HCT116 (cell line): ENCODE measurements around the gene PRKAR2A. TPM values are rescaled to one million over a fixed set of nuclear protein-coding genes. Genes with fewer than 3 reads are reported as not detected.

ENCODE experiments used
- ATAC-seq: fragments of 200-7000 bp; cut with Tn5 transposase; 2 replicates; pipeline ENCODE4 v1.9.1; 2020; ENCODE audit warnings: mild to moderate bottlenecking, moderate library complexity
- BruUV-seq: library from RNA; stranded (reverse); fragments of 400-500 nt; replicated peaks from 2 replicates; lab custom pipeline; 2021; lab: Mats Ljungman, UMichigan
- CTCF ChIA-PET: fragments of 300-600 bp; sonication (Branson Sonifier 250); formaldehyde crosslinking; loops from one replicate; lab custom pipeline; 2021; ENCODE audit warnings: antibody characterized with exemption; lab: Charles Lee
- POLR2A ChIA-PET: fragments of 300-600, 350-600 bp; sonication (Branson Sonifier 250); formaldehyde crosslinking; loops from one replicate; lab custom pipeline; 2021; ENCODE audit warnings: antibody characterized with exemption; lab: Charles Lee
- RAD21 ChIA-PET, 2 experiments: fragments of 300-600 bp; sonication (Branson Sonifier 250); formaldehyde crosslinking; loops; one replicate each; lab custom pipeline; 2023; ENCODE audit warnings: low total read pairs in 2 of 2; ENCODE audit not compliant: uncharacterized antibody in 2 of 2, unreplicated experiment in 2 of 2, low non-redundant PET in 1 of 2; lab: Charles Lee
- DNase-seq: peaks from one replicate; pipeline ENCODE4 v3.0.0-alpha.2; 2010; ENCODE audit warnings: low read depth, low spot score
- H2AFZ ChIP-seq: fragments of 200-600 bp; shearing (Covaris generic), sonication (generic); 2 replicates; pipeline ENCODE4 v1.6.1; 2017; ENCODE audit warnings: low read depth, mixed run types, mixed read lengths, antibody characterized with exemption, low read length; ENCODE audit not compliant: poor library complexity, severe bottlenecking
- H3K27ac ChIP-seq: 2 replicates; pipeline ENCODE4 v1.5.1; 2012; ENCODE audit warnings: low read depth, low read length
- H3K27me3 ChIP-seq: fragments of 200-600 bp; sonication (generic); 2 replicates; pipeline ENCODE4 v1.6.1; 2016; ENCODE audit warnings: mixed run types, low read length, mixed read lengths; ENCODE audit not compliant: insufficient read depth
- H3K36me3 ChIP-seq, 2 experiments: fragments of 200-500 bp in 1 of 2; fragments of 200-600 bp in 1 of 2; sonication (Bioruptor generic) in 1 of 2; sonication (generic) in 1 of 2; 2 replicates each; pipeline versions ENCODE4 v1.5.1 to v1.6.1; 2014 to 2016; ENCODE audit warnings: low read length in 2 of 2, inconsistent platforms in 1 of 2, mixed read lengths in 1 of 2, mixed run types in 1 of 2; ENCODE audit not compliant: insufficient read depth in 2 of 2, control insufficient read depth in 1 of 2
- H3K4me1 ChIP-seq, 2 experiments: fragments of 200-600 bp in 1 of 2; sonication (generic) in 1 of 2; 2 replicates each; pipeline versions ENCODE4 v1.5.1 to v1.6.1; 2012 to 2017; ENCODE audit warnings: low read length in 2 of 2, inconsistent platforms in 1 of 2, mild to moderate bottlenecking in 1 of 2, mixed read lengths in 1 of 2, mixed run types in 1 of 2, moderate library complexity in 1 of 2; ENCODE audit not compliant: insufficient read depth in 2 of 2, control insufficient read depth in 1 of 2
- H3K4me2 ChIP-seq: fragments of 200-600 bp; sonication (generic); 2 replicates; pipeline ENCODE4 v1.6.1; 2017; ENCODE audit warnings: mixed run types, low read length, mixed read lengths
- H3K4me3 ChIP-seq, 2 experiments: fragments of 200-600 bp in 1 of 2; sonication (generic) in 1 of 2; replicated peaks in 1 of 2; 2 replicates each; pipeline ENCODE4 v1.5.1; 2011 to 2016; ENCODE audit warnings: low read length in 2 of 2, control low read depth in 1 of 2, low read depth in 1 of 2, mild to moderate bottlenecking in 1 of 2, mixed read lengths in 1 of 2, mixed run types in 1 of 2
- H3K79me2 ChIP-seq: fragments of 200-600 bp; sonication (generic); 2 replicates; pipeline ENCODE4 v1.6.1; 2017; ENCODE audit warnings: mild to moderate bottlenecking, mixed run types, low read length, moderate library complexity, mixed read lengths; ENCODE audit not compliant: insufficient read depth
- H3K9ac ChIP-seq: fragments of 200-600 bp; sonication (generic); 2 replicates; pipeline ENCODE4 v1.6.1; 2016; ENCODE audit warnings: low read length, mixed read lengths
- H3K9me2 ChIP-seq: fragments of 200-600 bp; sonication (generic), shearing (Covaris generic); 2 replicates; pipeline ENCODE4 v1.6.1; 2017; ENCODE audit warnings: mixed run types, mild to moderate bottlenecking, moderate library complexity; ENCODE audit not compliant: insufficient read depth
- H3K9me3 ChIP-seq, 2 experiments: fragments of 200-500 bp in 1 of 2; fragments of 200-600 bp in 1 of 2; sonication (Bioruptor generic) in 1 of 2; sonication (generic) in 1 of 2; 2 replicates each; pipeline ENCODE4 v1.6.1; 2014 to 2017; ENCODE audit warnings: low read length in 2 of 2, mixed read lengths in 2 of 2, inconsistent platforms in 1 of 2, low read depth in 1 of 2, mild to moderate bottlenecking in 1 of 2, mixed run types in 1 of 2, moderate library complexity in 1 of 2; ENCODE audit not compliant: control insufficient read depth in 1 of 2, insufficient read depth in 1 of 2
- H4K20me1 ChIP-seq: fragments of 200-600 bp; sonication (generic), shearing (Covaris generic); 2 replicates; pipeline ENCODE4 v1.6.1; 2017; ENCODE audit warnings: mixed run types, mild to moderate bottlenecking, moderate library complexity; ENCODE audit not compliant: insufficient read depth
- CBX3 ChIP-seq: IDR thresholded peaks from 2 replicates; pipeline ENCODE4 v1.6.1; 2012; ENCODE audit warnings: low read depth
- EGR1 ChIP-seq: IDR thresholded peaks from 2 replicates; pipeline ENCODE4 v1.6.1; 2012; ENCODE audit warnings: low read depth
- ELF1 ChIP-seq: IDR thresholded peaks from 2 replicates; pipeline ENCODE4 v1.6.1; 2012; ENCODE audit warnings: low read depth, borderline replicate concordance
- EZH2 ChIP-seq: fragments of 200-600 bp; sonication (generic); IDR thresholded peaks from 2 replicates; pipeline ENCODE4 v1.6.1; 2017; ENCODE audit warnings: antibody characterized with exemption, mixed run types
- EZH2phosphoT487 ChIP-seq: fragments of 200-600 bp; IDR thresholded peaks from 2 replicates; pipeline ENCODE4 v1.6.1; 2018; ENCODE audit warnings: antibody characterized with exemption, borderline replicate concordance
- FOSL1 ChIP-seq: IDR thresholded peaks from 2 replicates; pipeline ENCODE4 v1.6.1; 2012; ENCODE audit warnings: low read depth
- JUND ChIP-seq: IDR thresholded peaks from 2 replicates; pipeline ENCODE4 v1.6.1; 2012
- POLR2A ChIP-seq: IDR thresholded peaks from 2 replicates; pipeline ENCODE4 v1.7.0; 2011; ENCODE audit warnings: borderline replicate concordance; ENCODE audit not compliant: insufficient read depth, insufficient read length; ENCODE audit errors: extremely low read depth
- RAD21 ChIP-seq: IDR thresholded peaks from 2 replicates; pipeline ENCODE4 v1.6.1; 2012; ENCODE audit warnings: low read depth, mild to moderate bottlenecking
- TCF7L2 ChIP-seq: IDR thresholded peaks from 2 replicates; pipeline ENCODE4 v1.7.0; 2011; ENCODE audit warnings: borderline replicate concordance, inconsistent platforms; ENCODE audit not compliant: insufficient read depth, insufficient read length; ENCODE audit errors: extremely low read depth
- YY1 ChIP-seq: IDR thresholded peaks from 2 replicates; pipeline ENCODE4 v1.6.1; 2011; ENCODE audit warnings: low read length, low read depth, moderate library complexity, mild to moderate bottlenecking; ENCODE audit not compliant: insufficient replicate concordance; ENCODE audit errors: extremely low read depth
- ZFX ChIP-seq: fragments of 450-650 bp; IDR thresholded peaks from 2 replicates; pipeline ENCODE4 v1.6.1; 2017
- ZNF274 ChIP-seq: fragments of 200-500 bp; sonication (Bioruptor generic); IDR thresholded peaks from 2 replicates; pipeline ENCODE4 v1.6.1; 2014; ENCODE audit warnings: mild to moderate bottlenecking, low read depth, low read length, inconsistent platforms
- intact Hi-C: fragments of 100-400 bp; cut with micrococcal nuclease; formaldehyde crosslinking; loops from 2 replicates; pipeline ENCODE4 v1.10.0; 2022
- total RNA-seq: library from RNA; stranded (reverse); gene quantifications from one replicate; pipeline ENCODE4 v1.2.1, GENCODE V29; 2021; ENCODE audit not compliant: unreplicated experiment
- TF ChIP-seq, protein P1 (sequence below): IDR thresholded peaks from 2 replicates; pipeline ENCODE4 v1.6.1; 2012; ENCODE audit warnings: low read depth
- TF ChIP-seq, protein P2 (sequence below): IDR thresholded peaks from 2 replicates; pipeline ENCODE4 v1.6.1; 2011; ENCODE audit warnings: mild to moderate bottlenecking, low read length, moderate library complexity; ENCODE audit not compliant: insufficient replicate concordance; ENCODE audit errors: extremely low read depth
- TF ChIP-seq, protein P3 (sequence below): IDR thresholded peaks from 2 replicates; pipeline ENCODE4 v1.6.1; 2012
- TF ChIP-seq, protein P4 (sequence below), 3 experiments: fragments of 200-600 bp in 1 of 3; sonication (generic) in 1 of 3; IDR thresholded peaks in 2 of 3; conservative IDR thresholded peaks in 1 of 3; 2 replicates each; pipeline ENCODE4 v1.5.1; 2012 to 2017; ENCODE audit warnings: low read depth in 2 of 3, low read length in 2 of 3, antibody characterized with exemption in 1 of 3, borderline replicate concordance in 1 of 3, control low read depth in 1 of 3, mild to moderate bottlenecking in 1 of 3, mixed read lengths in 1 of 3, mixed run types in 1 of 3, moderate library complexity in 1 of 3; ENCODE audit not compliant: insufficient read depth in 1 of 3

Gene PRKAR2A
- total RNA-seq, 1 experiment from 2014 or later = 63.3 TPM

DNA sequence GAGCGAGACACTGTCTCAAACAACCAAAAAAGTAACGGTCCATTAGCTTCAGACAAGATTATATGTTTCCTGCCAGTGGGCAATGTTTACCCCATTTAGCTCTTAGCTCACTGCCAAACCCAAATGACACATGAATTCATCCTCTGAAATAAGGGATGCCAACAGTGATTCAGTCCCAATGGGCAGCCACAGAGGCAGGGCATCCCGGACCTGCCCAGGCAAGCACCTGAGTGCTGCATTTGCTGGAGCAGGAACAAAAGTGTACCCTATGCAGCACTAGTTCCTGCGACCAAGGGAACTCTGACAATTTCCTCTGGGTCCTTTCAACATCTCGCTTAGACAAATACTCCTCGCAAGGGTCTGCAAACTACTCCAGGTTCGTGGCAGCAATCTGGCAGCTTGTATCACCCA lies 138.6 kb downstream of the PRKAR2A start:
- POLR2A ChIA-PET = no interaction called here
- BruUV-seq = TSS peak; percentile 4
- intact Hi-C loops = no loop called here
- TF ChIP-seq ELF1 = no peak
- no peak for TF ChIP-seq YY1
- TF ChIP-seq, protein P1, sequence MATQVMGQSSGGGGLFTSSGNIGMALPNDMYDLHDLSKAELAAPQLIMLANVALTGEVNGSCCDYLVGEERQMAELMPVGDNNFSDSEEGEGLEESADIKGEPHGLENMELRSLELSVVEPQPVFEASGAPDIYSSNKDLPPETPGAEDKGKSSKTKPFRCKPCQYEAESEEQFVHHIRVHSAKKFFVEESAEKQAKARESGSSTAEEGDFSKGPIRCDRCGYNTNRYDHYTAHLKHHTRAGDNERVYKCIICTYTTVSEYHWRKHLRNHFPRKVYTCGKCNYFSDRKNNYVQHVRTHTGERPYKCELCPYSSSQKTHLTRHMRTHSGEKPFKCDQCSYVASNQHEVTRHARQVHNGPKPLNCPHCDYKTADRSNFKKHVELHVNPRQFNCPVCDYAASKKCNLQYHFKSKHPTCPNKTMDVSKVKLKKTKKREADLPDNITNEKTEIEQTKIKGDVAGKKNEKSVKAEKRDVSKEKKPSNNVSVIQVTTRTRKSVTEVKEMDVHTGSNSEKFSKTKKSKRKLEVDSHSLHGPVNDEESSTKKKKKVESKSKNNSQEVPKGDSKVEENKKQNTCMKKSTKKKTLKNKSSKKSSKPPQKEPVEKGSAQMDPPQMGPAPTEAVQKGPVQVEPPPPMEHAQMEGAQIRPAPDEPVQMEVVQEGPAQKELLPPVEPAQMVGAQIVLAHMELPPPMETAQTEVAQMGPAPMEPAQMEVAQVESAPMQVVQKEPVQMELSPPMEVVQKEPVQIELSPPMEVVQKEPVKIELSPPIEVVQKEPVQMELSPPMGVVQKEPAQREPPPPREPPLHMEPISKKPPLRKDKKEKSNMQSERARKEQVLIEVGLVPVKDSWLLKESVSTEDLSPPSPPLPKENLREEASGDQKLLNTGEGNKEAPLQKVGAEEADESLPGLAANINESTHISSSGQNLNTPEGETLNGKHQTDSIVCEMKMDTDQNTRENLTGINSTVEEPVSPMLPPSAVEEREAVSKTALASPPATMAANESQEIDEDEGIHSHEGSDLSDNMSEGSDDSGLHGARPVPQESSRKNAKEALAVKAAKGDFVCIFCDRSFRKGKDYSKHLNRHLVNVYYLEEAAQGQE = no peak
- no peak for TF ChIP-seq RAD21
- TF ChIP-seq, protein P2, sequence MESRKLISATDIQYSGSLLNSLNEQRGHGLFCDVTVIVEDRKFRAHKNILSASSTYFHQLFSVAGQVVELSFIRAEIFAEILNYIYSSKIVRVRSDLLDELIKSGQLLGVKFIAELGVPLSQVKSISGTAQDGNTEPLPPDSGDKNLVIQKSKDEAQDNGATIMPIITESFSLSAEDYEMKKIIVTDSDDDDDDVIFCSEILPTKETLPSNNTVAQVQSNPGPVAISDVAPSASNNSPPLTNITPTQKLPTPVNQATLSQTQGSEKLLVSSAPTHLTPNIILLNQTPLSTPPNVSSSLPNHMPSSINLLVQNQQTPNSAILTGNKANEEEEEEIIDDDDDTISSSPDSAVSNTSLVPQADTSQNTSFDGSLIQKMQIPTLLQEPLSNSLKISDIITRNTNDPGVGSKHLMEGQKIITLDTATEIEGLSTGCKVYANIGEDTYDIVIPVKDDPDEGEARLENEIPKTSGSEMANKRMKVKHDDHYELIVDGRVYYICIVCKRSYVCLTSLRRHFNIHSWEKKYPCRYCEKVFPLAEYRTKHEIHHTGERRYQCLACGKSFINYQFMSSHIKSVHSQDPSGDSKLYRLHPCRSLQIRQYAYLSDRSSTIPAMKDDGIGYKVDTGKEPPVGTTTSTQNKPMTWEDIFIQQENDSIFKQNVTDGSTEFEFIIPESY = no peak
- no peak for TF ChIP-seq JUND
- TF ChIP-seq, protein P3, sequence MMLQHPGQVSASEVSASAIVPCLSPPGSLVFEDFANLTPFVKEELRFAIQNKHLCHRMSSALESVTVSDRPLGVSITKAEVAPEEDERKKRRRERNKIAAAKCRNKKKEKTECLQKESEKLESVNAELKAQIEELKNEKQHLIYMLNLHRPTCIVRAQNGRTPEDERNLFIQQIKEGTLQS = no peak
- no peak for TF ChIP-seq EZH2phosphoT487
- TF ChIP-seq ZNF274 = no peak
- TF ChIP-seq, protein P4, sequence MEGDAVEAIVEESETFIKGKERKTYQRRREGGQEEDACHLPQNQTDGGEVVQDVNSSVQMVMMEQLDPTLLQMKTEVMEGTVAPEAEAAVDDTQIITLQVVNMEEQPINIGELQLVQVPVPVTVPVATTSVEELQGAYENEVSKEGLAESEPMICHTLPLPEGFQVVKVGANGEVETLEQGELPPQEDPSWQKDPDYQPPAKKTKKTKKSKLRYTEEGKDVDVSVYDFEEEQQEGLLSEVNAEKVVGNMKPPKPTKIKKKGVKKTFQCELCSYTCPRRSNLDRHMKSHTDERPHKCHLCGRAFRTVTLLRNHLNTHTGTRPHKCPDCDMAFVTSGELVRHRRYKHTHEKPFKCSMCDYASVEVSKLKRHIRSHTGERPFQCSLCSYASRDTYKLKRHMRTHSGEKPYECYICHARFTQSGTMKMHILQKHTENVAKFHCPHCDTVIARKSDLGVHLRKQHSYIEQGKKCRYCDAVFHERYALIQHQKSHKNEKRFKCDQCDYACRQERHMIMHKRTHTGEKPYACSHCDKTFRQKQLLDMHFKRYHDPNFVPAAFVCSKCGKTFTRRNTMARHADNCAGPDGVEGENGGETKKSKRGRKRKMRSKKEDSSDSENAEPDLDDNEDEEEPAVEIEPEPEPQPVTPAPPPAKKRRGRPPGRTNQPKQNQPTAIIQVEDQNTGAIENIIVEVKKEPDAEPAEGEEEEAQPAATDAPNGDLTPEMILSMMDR (IDR thresholded peaks at IDR 0.05 in 2 of 3, conservative IDR thresholded peaks at IDR 0.05 in 1 of 3; ENCODE audit: borderline replicate concordance in 1 of 3, insufficient read depth in 1 of 3, low read depth in 2 of 3, low read length in 2 of 3) = no peak
- no peak for TF ChIP-seq TCF7L2
- TF ChIP-seq EGR1 = no peak
- no peak for TF ChIP-seq FOSL1
- no peak for TF ChIP-seq ZFX
- no peak for TF ChIP-seq EZH2
- TF ChIP-seq POLR2A = no peak
- TF ChIP-seq CBX3 = no peak
- Histone ChIP-seq H3K9ac (no peak overlapping the region), H3K79me2 (peaks cover 99% of the 10 kb centered on the region), H3K4me1 (peaks cover 0 to 10% of the 10 kb centered on the region in 2 experiments; a peak in 1 of 4 replicates), H3K27ac (peak overlapping the region; percentile 36), H3K36me3 (peaks cover 18 to 27% of the 10 kb centered on the region in 2 experiments), H3K4me2 (no peak overlapping the region), H3K9me2 (no peaks in the 10 kb centered on the region), H4K20me1 (peaks cover 19% of the 10 kb centered on the region; the same call in 1 of the 2 replicates), H3K9me3 (no peaks in the 10 kb centered on the region), H2AFZ (no peak overlapping the region), H3K27me3 (no peaks in the 10 kb centered on the region), H3K4me3 (no peak overlapping the region)
- no peak for ATAC-seq
- RAD21 ChIA-PET = no interaction called here
- DNase-seq = no peak
- CTCF ChIA-PET = interaction anchor here (1.4 kb wide), 1 partner anchor 11 kb away, joined by 3 read pairs; no protein-coding TSS in a partner anchor
